GM12878 (cell line): ENCODE measurements around the gene KDM8.

ENCODE experiments used
- CREB1 ChIP-seq: IDR thresholded peaks from 2 replicates; pipeline ENCODE4 v1.6.1; 2012; ENCODE audit warnings: low read depth, mild to moderate bottlenecking, inconsistent platforms
- CTCF ChIP-seq, 3 experiments: IDR thresholded peaks in 2 of 3; conservative IDR thresholded peaks in 1 of 3; 2 replicates each; pipeline ENCODE4 v1.5.1; 2011; ENCODE audit warnings: low read depth in 3 of 3, low read length in 3 of 3, mild to moderate bottlenecking in 3 of 3, control low read depth in 2 of 3, moderate library complexity in 2 of 3, inconsistent platforms in 1 of 3, mixed read lengths in 1 of 3; ENCODE audit not compliant: control insufficient read depth in 2 of 3, insufficient read depth in 1 of 3; ENCODE audit errors: extremely low read depth in 1 of 3
- JUND ChIP-seq: IDR thresholded peaks from 2 replicates; pipeline ENCODE4 v1.6.1; 2012; ENCODE audit warnings: low read depth, mild to moderate bottlenecking, low read length, improper control_type of control experiment, moderate library complexity
- MTA2 ChIP-seq: fragments of 450-650 bp; IDR thresholded peaks from 2 replicates; pipeline ENCODE4 v1.6.1; 2016; ENCODE audit warnings: low read depth, mild to moderate bottlenecking, moderate library complexity
- POLR2A ChIP-seq: IDR thresholded peaks from 2 replicates; pipeline ENCODE4 v1.6.1; 2011; ENCODE audit warnings: low read depth, mild to moderate bottlenecking, low read length
- SIX5 ChIP-seq: IDR thresholded peaks from 2 replicates; pipeline ENCODE4 v1.6.1; 2011; ENCODE audit warnings: mild to moderate bottlenecking, low read depth, low read length, moderate library complexity; ENCODE audit not compliant: severe bottlenecking
- TF ChIP-seq, protein P1 (sequence below): fragments of 150-350 bp; IDR thresholded peaks from 2 replicates; pipeline ENCODE4 v1.6.1; 2014; ENCODE audit warnings: mild to moderate bottlenecking, low read depth, low read length

- TF ChIP-seq JUND (no peak), CREB1 (no peak), CTCF (IDR thresholded peaks at IDR 0.05 in 2 of 3, conservative IDR thresholded peaks at IDR 0.05 in 1 of 3; ENCODE audit: control insufficient read depth in 2 of 3, extremely low read depth in 1 of 3, insufficient read depth in 1 of 3, low read depth in 3 of 3, low read length in 3 of 3) (no peak), SIX5 (no peak), POLR2A (no peak), MTA2 (no peak)
- TF ChIP-seq, protein P1, sequence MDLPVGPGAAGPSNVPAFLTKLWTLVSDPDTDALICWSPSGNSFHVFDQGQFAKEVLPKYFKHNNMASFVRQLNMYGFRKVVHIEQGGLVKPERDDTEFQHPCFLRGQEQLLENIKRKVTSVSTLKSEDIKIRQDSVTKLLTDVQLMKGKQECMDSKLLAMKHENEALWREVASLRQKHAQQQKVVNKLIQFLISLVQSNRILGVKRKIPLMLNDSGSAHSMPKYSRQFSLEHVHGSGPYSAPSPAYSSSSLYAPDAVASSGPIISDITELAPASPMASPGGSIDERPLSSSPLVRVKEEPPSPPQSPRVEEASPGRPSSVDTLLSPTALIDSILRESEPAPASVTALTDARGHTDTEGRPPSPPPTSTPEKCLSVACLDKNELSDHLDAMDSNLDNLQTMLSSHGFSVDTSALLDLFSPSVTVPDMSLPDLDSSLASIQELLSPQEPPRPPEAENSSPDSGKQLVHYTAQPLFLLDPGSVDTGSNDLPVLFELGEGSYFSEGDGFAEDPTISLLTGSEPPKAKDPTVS, result no peak
Observed at GRCh38 chr16:27161398-27161797, 41.9 kb upstream of the KDM8 start.
